ENCODE results near the gene C3orf49. TPM values are rescaled to one million over a fixed set of nuclear protein-coding genes. Genes with fewer than 3 reads are reported as not detected.

Gene C3orf49
- total and polyA plus RNA-seq, 2 experiments from 2014 or later = not detected

- H3K9me3 ChIP-seq (ENCODE audit: low read depth) = no peaks in the 10 kb centered on the region
- TF ChIP-seq CTCF (IDR thresholded peaks at IDR 0.05; ENCODE audit: low read depth, low read length) = no peak
- no peak overlapping the region for H3K27ac ChIP-seq
- H3K4me1 ChIP-seq (ENCODE audit: low read depth) = no peaks in the 10 kb centered on the region
- H3K27me3 ChIP-seq = no peaks in the 10 kb centered on the region
- no peak for DNase-seq (ENCODE audit: low read depth in 1 of 2, low spot score in 1 of 2)
- H3K36me3 ChIP-seq = no peaks in the 10 kb centered on the region
- no peak overlapping the region for H3K4me3 ChIP-seq
Observed at GRCh38 chr3:63798544-63798943, 20.6 kb upstream of the C3orf49 start.

- Histone ChIP-seq H3K36me3 (no peaks in the 10 kb centered on the region), H3K9me3 (ENCODE audit: low read depth) (no peaks in the 10 kb centered on the region), H3K27ac (no peak overlapping the region), H3K27me3 (no peaks in the 10 kb centered on the region), H3K4me3 (no peak overlapping the region), H3K4me1 (ENCODE audit: low read depth) (no peaks in the 10 kb centered on the region)
- no peak for TF ChIP-seq CTCF (IDR thresholded peaks at IDR 0.05; ENCODE audit: low read depth, low read length)
- no peak for DNase-seq (ENCODE audit: low read depth in 1 of 2, low spot score in 1 of 2)
Observed at GRCh38 chr3:63798949-63799348, 20.1 kb upstream of the C3orf49 start.

- no peaks in the 10 kb centered on the region for H3K4me1 ChIP-seq (ENCODE audit: low read depth)
- no peak for TF ChIP-seq CTCF (IDR thresholded peaks at IDR 0.05; ENCODE audit: low read depth, low read length)
- H3K4me3 ChIP-seq = no peak overlapping the region
- DNase-seq (ENCODE audit: low read depth in 1 of 2, low spot score in 1 of 2) = no peak
- no peaks in the 10 kb centered on the region for H3K27me3 ChIP-seq
- no peaks in the 10 kb centered on the region for H3K9me3 ChIP-seq (ENCODE audit: low read depth)
- H3K36me3 ChIP-seq = no peaks in the 10 kb centered on the region
- no peak overlapping the region for H3K27ac ChIP-seq
Observed at GRCh38 chr3:63800097-63800496, 19.0 kb upstream of the C3orf49 start.

- H3K4me1 ChIP-seq (ENCODE audit: low read depth) = no peaks in the 10 kb centered on the region
- no peak for TF ChIP-seq CTCF (IDR thresholded peaks at IDR 0.05; ENCODE audit: low read depth, low read length)
- no peaks in the 10 kb centered on the region for H3K27me3 ChIP-seq
- H3K36me3 ChIP-seq = no peaks in the 10 kb centered on the region
- no peaks in the 10 kb centered on the region for H3K9me3 ChIP-seq (ENCODE audit: low read depth)
- H3K27ac ChIP-seq = no peak overlapping the region
- DNase-seq (ENCODE audit: low read depth in 1 of 2, low spot score in 1 of 2) = no peak
- no peak overlapping the region for H3K4me3 ChIP-seq
Observed at GRCh38 chr3:63803911-63804310, 15.2 kb upstream of the C3orf49 start.

GRCh38 chr3:63807961-63808565, 11.0 kb upstream of the C3orf49 start:
- Histone ChIP-seq H3K4me3 (no peak overlapping the region), H3K9me3 (ENCODE audit: low read depth) (no peaks in the 10 kb centered on the region), H3K27me3 (no peaks in the 10 kb centered on the region), H3K27ac (no peak overlapping the region), H3K4me1 (ENCODE audit: low read depth) (no peaks in the 10 kb centered on the region), H3K36me3 (no peaks in the 10 kb centered on the region)
- no peak for TF ChIP-seq CTCF (IDR thresholded peaks at IDR 0.05; ENCODE audit: low read depth, low read length)
- DNase-seq (ENCODE audit: low read depth in 1 of 2, low spot score in 1 of 2) = no peak
